ENCODE results near the gene PCSK9. TPM values are rescaled to one million over a fixed set of nuclear protein-coding genes. Genes with fewer than 3 reads are reported as not detected.

Gene PCSK9
- total RNA-seq, 4 donors from 2014 or later = 3.5 to 18.4 (median 8.5) TPM

DNA sequence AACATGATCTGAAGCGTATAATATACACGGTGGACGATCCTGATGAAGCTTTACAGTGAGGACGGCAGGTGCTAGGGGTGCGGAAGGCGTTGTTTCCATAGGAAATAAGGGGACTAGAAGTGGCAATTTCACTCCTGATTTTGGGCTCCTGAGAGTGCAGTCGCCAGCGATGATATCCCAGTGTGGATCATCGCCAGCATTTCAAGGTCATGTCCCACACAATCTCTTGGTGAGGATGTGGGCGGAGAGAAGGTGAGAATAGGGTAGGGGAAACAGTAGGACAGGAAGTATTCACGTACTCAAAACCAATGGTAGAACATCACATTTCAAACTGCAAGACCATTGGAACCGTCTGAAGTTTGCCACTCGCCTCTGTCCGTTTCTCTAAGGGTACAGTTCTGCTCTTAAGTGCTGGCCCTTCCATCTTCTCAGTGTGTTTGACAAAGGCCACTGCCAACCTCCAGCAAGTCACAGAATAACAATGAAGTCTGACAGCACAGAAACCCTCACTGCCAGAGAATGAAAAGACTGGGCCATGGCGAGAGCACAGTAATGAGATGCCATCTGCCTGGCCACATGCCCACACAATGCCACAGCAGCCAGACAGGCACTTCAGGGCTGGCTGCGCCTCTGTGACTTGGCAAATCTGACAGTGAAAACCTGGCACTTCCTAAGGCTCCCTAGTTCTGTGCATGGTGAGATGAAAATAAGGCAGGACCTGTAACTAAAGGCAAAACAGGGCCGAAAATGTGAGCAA, 27.9 kb downstream of the PCSK9 start:
- Histone ChIP-seq H3K27me3 (no peaks in the 10 kb centered on the region), H3K4me1 (no peaks in the 10 kb centered on the region), H3K36me3 (peaks cover 0 to 61% (median 0%) of the 10 kb centered on the region in 3 donors), H3K9me3 (no peaks in the 10 kb centered on the region), H3K4me3 (no peak overlapping the region), H3K27ac (no peak overlapping the region)
- TF ChIP-seq, protein P1, sequence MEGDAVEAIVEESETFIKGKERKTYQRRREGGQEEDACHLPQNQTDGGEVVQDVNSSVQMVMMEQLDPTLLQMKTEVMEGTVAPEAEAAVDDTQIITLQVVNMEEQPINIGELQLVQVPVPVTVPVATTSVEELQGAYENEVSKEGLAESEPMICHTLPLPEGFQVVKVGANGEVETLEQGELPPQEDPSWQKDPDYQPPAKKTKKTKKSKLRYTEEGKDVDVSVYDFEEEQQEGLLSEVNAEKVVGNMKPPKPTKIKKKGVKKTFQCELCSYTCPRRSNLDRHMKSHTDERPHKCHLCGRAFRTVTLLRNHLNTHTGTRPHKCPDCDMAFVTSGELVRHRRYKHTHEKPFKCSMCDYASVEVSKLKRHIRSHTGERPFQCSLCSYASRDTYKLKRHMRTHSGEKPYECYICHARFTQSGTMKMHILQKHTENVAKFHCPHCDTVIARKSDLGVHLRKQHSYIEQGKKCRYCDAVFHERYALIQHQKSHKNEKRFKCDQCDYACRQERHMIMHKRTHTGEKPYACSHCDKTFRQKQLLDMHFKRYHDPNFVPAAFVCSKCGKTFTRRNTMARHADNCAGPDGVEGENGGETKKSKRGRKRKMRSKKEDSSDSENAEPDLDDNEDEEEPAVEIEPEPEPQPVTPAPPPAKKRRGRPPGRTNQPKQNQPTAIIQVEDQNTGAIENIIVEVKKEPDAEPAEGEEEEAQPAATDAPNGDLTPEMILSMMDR (IDR thresholded peaks at IDR 0.05) = no peak
- no peak for TF ChIP-seq POLR2A (IDR thresholded peaks at IDR 0.05)
- DNase-seq = no peak

DNA sequence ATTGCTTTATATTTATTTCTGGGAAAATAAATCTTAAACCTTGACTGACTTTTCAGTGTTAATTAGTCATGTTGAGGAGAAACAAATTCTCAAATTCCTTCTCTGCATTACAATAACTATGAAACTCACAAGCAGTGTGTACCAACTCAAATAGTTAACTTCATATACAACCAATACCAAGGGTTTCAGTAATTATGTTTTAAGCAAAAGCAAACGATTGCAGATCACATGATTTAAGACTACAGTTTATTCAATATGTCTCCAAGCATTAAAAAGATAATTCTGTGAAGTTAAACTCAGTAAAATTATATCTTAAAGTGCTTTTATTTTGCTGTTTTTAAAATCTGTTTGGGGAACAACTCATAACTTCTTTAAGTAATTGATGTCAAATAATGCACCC, 28.6 kb downstream of the PCSK9 start:
- TF ChIP-seq, protein P1 (IDR thresholded peaks at IDR 0.05) = no peak
- no peak for TF ChIP-seq POLR2A (IDR thresholded peaks at IDR 0.05)
- no peak for DNase-seq
- Histone ChIP-seq H3K9me3 (no peaks in the 10 kb centered on the region), H3K4me1 (no peaks in the 10 kb centered on the region), H3K27me3 (no peaks in the 10 kb centered on the region), H3K36me3 (peaks cover 0 to 68% (median 0%) of the 10 kb centered on the region in 3 donors), H3K4me3 (no peak overlapping the region), H3K27ac (no peak overlapping the region)

DNA sequence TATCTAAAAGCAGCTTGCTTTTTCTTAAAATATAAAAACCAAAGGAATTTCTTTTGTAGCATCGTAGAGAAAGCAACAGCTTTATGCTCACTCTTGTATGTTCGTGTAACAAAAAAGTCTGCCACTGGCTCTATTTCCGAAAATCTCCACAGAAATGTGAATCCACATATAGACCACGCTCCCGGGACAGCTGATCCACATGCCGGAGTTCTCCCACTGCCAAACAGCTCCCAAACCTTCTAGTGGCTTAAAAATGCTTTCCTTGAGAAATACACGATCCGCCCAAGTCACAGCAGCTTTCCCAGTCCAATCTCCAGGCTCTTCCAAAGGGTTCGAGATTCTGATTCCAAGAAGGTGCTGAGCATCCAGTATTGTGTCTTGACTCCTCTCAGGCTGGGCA, 29.3 kb downstream of the PCSK9 start:
- Histone ChIP-seq H3K27me3 (no peaks in the 10 kb centered on the region), H3K4me3 (no peak overlapping the region), H3K27ac (no peak overlapping the region), H3K36me3 (peaks cover 0 to 75% (median 0%) of the 10 kb centered on the region in 3 donors), H3K4me1 (no peaks in the 10 kb centered on the region), H3K9me3 (no peaks in the 10 kb centered on the region)
- no peak for DNase-seq
- TF ChIP-seq, protein P1 (IDR thresholded peaks at IDR 0.05) = no peak
- TF ChIP-seq POLR2A (IDR thresholded peaks at IDR 0.05) = no peak

DNA sequence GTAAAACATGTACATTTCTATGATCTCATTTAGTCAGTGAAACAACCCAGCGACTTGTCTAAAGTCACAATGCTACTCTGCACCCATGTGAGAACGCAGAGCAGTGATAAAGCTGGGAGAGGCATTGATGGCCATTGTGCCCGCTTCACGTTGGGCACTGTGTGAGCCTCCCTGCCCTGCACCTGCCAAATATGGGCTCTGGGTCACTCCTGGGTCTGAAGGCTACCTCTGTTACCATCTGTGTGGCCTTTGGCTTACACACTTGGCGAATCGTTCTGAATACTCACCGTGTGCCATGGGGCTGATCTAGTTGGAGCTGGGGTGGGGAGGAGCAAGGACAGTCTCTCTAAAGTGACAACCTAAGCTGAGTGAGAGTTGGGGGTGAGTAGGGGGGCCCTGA, 29.9 kb downstream of the PCSK9 start:
- peaks cover 0 to 82% (median 0%) of the 10 kb centered on the region in 3 donors for H3K36me3 ChIP-seq
- DNase-seq = no peak

DNA sequence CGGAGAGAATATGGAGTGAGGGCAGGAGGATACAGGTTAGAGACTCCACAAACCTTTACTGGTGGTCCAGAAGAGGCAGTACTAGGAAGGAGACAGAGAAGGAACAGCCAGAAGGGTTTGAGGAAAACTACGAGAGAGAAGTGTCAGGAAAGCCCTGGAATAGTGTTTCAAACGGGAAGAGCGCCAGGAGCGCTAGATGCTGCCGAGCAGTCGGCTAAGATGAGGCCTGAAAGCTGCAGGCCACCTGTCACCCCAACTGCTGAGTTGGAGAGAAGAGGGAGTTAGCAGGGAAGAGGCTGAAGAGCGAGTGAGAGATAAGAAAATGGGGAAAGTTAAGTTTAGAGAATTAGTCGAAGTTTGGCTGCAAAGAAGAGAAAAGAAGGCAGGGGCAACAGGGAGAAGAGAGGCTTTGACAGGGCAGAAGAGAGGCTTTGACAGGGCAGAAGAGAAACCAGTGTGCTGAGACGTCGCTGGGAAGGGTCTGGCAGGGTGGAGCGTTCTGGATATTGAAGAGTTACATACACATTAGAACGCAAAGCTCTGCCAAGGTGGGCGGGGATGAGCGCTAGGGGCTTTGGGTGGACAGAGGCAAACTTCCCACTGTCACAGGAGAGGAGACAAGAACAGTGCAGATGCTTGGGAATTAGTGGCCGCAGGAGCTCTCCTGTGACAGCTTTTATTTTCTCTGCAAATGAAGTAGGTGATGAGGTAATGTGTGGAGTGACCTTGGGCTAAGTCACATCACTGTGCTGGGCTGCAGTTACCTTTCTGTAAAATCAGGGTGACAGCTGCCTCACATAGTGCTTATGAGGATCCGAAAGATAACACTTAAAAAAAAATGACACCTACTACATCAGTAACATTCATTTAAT, 31.2 kb downstream of the PCSK9 start:
- TF ChIP-seq POLR2A (IDR thresholded peaks at IDR 0.05) = no peak
- TF ChIP-seq, protein P1 (IDR thresholded peaks at IDR 0.05) = no peak
- Histone ChIP-seq H3K27ac (no peak overlapping the region), H3K4me3 (no peak overlapping the region), H3K9me3 (no peaks in the 10 kb centered on the region), H3K27me3 (no peaks in the 10 kb centered on the region), H3K36me3 (peaks cover 0 to 92% (median 0%) of the 10 kb centered on the region in 3 donors), H3K4me1 (no peaks in the 10 kb centered on the region)
- DNase-seq = no peak

More for the DNA sequence above, 29.9 kb downstream of the PCSK9 start:
- Histone ChIP-seq H3K4me3 (no peak overlapping the region), H3K27ac (no peak overlapping the region), H3K9me3 (no peaks in the 10 kb centered on the region), H3K27me3 (no peaks in the 10 kb centered on the region), H3K4me1 (no peaks in the 10 kb centered on the region)
- TF ChIP-seq, protein P1 (IDR thresholded peaks at IDR 0.05) = no peak
- TF ChIP-seq POLR2A (IDR thresholded peaks at IDR 0.05) = no peak
